ENCODE measurements around the gene FAM13A. TPM values are rescaled to one million over a fixed set of nuclear protein-coding genes. Genes with fewer than 3 reads are reported as not detected.

Gene FAM13A
- total RNA-seq, 1 donor from 2014 or later = 57.7 TPM

DNA sequence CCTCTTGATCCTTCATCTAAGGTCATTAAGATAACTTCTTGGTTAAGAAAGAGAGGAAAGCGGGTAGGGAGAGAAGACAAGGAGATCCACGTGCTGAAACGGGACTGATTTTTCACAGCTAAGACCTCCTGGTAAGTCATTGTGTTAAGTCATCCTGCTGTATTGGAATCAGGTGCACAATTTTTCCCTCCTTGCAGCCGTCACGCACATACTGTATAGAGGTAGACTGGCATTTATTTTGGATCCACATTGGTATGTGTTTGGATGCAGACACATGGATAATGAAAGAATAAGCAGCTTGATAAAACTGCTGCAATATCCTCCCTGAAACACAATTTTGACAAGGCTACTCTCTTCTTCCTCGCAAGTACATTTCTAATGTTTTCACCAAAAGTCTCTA, 299.2 kb downstream of the FAM13A start:
- TF ChIP-seq, protein P1, sequence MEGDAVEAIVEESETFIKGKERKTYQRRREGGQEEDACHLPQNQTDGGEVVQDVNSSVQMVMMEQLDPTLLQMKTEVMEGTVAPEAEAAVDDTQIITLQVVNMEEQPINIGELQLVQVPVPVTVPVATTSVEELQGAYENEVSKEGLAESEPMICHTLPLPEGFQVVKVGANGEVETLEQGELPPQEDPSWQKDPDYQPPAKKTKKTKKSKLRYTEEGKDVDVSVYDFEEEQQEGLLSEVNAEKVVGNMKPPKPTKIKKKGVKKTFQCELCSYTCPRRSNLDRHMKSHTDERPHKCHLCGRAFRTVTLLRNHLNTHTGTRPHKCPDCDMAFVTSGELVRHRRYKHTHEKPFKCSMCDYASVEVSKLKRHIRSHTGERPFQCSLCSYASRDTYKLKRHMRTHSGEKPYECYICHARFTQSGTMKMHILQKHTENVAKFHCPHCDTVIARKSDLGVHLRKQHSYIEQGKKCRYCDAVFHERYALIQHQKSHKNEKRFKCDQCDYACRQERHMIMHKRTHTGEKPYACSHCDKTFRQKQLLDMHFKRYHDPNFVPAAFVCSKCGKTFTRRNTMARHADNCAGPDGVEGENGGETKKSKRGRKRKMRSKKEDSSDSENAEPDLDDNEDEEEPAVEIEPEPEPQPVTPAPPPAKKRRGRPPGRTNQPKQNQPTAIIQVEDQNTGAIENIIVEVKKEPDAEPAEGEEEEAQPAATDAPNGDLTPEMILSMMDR (IDR thresholded peaks at IDR 0.05; ENCODE audit: unreplicated experiment) = no peak
- Mint-ChIP-seq H3K4me1 (peaks cover 57% of the 10 kb centered on the region), H3K4me3 (peak overlapping the region; percentile 11), H3K36me3 (peaks cover under 1% of the 10 kb centered on the region), H3K9me3 (no peaks in the 10 kb centered on the region), H3K27ac (peak overlapping the region; percentile 58), H3K27me3 (ENCODE audit: low read depth) (no peaks in the 10 kb centered on the region)
- no peak for DNase-seq (ENCODE audit: low spot score in 2 of 2, unreplicated experiment in 2 of 2)

DNA sequence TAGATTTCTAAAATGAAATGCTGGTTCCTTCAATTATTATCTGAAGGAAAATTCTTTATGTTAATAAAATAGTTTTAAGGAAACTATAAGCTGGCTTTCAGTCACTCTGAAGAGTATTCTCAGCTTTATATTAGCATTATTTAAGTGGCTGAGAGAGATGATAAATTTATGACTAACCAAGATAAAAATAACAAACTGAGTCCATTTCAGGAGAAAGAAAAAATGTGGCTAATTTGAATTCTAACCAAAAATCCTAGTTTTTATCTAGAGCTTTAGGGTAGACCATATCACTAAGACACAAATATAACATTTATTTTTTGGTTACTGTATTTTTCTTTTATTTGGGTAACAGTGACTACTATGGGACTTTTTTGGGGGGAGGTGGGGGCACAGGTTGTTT, 299.9 kb downstream of the FAM13A start:
- Mint-ChIP-seq H3K27ac (no peak overlapping the region), H3K9me3 (no peaks in the 10 kb centered on the region), H3K27me3 (ENCODE audit: low read depth) (no peaks in the 10 kb centered on the region), H3K36me3 (peaks cover 6% of the 10 kb centered on the region), H3K4me3 (no peak overlapping the region), H3K4me1 (peaks cover 57% of the 10 kb centered on the region)
- TF ChIP-seq, protein P1 (IDR thresholded peaks at IDR 0.05; ENCODE audit: unreplicated experiment) = no peak
- DNase-seq (ENCODE audit: low spot score in 2 of 2, unreplicated experiment in 2 of 2) = no peak

DNA sequence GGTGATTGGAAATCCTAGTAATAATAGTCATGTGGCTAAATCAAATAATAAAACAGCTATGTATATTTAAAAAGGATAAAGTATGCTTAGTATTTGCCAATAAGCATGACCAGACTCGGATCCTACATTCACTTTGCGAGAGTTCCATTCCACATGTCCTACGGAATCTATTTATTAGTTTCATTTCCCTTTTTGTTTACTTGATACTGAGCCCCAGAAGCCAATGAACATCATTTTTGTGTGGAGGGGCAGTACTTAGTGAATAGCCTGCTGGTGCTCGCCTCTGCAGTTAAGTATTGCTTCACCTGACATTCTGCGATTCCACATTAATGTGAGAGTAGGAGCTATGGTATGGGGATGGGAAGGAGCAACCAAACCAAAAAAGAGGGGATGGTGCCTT, 300.8 kb downstream of the FAM13A start:
- no peaks in the 10 kb centered on the region for H3K27me3 Mint-ChIP-seq (ENCODE audit: low read depth)
- no peak overlapping the region for H3K27ac Mint-ChIP-seq
- DNase-seq (ENCODE audit: low spot score in 2 of 2, unreplicated experiment in 2 of 2) = no peak
- H3K4me3 Mint-ChIP-seq = no peak overlapping the region
- peaks cover 12% of the 10 kb centered on the region for H3K36me3 Mint-ChIP-seq
- H3K9me3 Mint-ChIP-seq = no peaks in the 10 kb centered on the region
- H3K4me1 Mint-ChIP-seq = peaks cover 50% of the 10 kb centered on the region
- TF ChIP-seq, protein P1 (IDR thresholded peaks at IDR 0.05; ENCODE audit: unreplicated experiment) = no peak

DNA sequence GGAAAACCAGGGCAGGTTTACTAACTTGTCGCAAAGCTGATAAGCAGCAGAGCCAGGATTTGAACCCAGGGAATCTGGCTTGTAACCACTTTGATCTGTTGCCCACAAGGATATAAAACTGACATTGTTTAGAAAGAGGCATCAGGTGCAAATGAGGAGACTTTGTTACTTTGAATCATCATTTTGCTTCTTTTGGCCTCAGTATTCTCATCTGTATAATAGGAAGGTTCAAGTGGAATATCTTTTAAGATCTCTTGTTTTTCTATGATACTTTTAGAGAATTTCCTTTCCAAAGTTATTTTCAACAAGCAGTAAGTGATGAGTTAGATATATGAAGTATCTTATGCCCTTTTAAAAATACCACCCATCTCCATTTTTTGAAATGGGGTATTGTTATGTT, 301.5 kb downstream of the FAM13A start:
- H3K27me3 Mint-ChIP-seq (ENCODE audit: low read depth) = no peaks in the 10 kb centered on the region
- H3K4me1 Mint-ChIP-seq = peaks cover 43% of the 10 kb centered on the region
- H3K27ac Mint-ChIP-seq = no peak overlapping the region
- no peak overlapping the region for H3K4me3 Mint-ChIP-seq
- peaks cover 19% of the 10 kb centered on the region for H3K36me3 Mint-ChIP-seq
- TF ChIP-seq, protein P1 (IDR thresholded peaks at IDR 0.05; ENCODE audit: unreplicated experiment) = no peak
- H3K9me3 Mint-ChIP-seq = no peaks in the 10 kb centered on the region
- no peak for DNase-seq (ENCODE audit: low spot score in 2 of 2, unreplicated experiment in 2 of 2)

DNA sequence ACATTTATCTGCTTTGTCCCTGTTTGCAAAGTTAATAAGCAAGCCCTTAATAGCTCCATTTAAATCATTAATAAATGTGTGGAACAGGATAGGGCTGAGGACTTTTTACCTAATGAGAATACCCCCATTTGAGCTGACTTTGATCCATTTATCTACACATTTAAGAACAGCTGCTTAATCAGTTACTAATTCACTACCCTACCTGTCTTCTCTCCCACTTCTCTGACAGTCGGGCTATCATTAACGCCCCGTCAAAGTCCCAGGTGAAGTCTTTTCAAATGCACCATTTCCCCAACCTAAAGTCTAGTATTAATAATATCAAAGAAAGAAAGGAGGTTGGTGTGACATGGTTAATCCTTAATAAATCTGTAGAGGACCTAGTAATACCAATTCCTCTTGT, 302.2 kb downstream of the FAM13A start:
- no peak overlapping the region for H3K4me3 Mint-ChIP-seq
- H3K9me3 Mint-ChIP-seq = no peaks in the 10 kb centered on the region
- peaks cover 40% of the 10 kb centered on the region for H3K4me1 Mint-ChIP-seq
- no peak for DNase-seq (ENCODE audit: low spot score in 2 of 2, unreplicated experiment in 2 of 2)
- TF ChIP-seq, protein P1 (IDR thresholded peaks at IDR 0.05; ENCODE audit: unreplicated experiment) = no peak
- H3K27ac Mint-ChIP-seq = no peak overlapping the region
- no peaks in the 10 kb centered on the region for H3K27me3 Mint-ChIP-seq (ENCODE audit: low read depth)
- peaks cover 24% of the 10 kb centered on the region for H3K36me3 Mint-ChIP-seq

Data from mesothelial cell of epicardium (in vitro differentiated cells).